ENCODE measurements around the gene SCFD2. TPM values are rescaled to one million over a fixed set of nuclear protein-coding genes. Genes with fewer than 3 reads are reported as not detected.

SCFD2 gene
- total and polyA plus RNA-seq, 4 donors, result 4.3 to 28.8 (median 7.4) TPM

DNA sequence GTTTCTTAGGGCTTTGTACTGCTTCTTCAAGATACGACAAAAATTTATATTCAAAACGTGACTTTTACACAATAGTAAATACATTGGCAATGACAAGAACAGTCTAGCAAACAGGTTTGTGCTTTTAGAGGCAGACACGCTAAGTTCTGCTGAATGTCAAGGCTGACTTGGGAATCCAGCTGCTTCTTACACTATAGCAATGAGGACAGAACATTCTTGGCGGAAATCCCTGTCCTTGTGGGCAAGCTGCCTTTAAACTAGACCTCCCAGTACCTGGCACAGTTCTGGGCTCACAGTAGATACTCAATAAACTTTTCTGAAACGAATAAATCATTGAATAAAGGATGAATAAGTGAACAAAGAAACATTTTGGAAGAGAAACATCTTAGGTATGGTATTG lies 355.5 kb downstream of the SCFD2 start:
- H3K27ac ChIP-seq (ENCODE audit: low read depth in 1 of 2, low read length in 2 of 2), result no peak overlapping the region
- 80% methylated on average over 5 of the region's 5 CpGs for WGBS
- TF ChIP-seq HNF4G (IDR thresholded peaks at IDR 0.05), result no peak
- TF ChIP-seq, protein P1, sequence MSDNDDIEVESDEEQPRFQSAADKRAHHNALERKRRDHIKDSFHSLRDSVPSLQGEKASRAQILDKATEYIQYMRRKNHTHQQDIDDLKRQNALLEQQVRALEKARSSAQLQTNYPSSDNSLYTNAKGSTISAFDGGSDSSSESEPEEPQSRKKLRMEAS (IDR thresholded peaks at IDR 0.05), result no peak
- TF ChIP-seq SP1 (IDR thresholded peaks at IDR 0.05), result peak; percentile 29
- TF ChIP-seq NR2F2 (IDR thresholded peaks at IDR 0.05), result peak; percentile 39
- no peak for TF ChIP-seq EGR1 (IDR thresholded peaks at IDR 0.05; ENCODE audit: low read depth in 2 of 2)
- no peak for TF ChIP-seq YY1 (IDR thresholded peaks at IDR 0.05)
- TF ChIP-seq FOXA1 (IDR thresholded peaks at IDR 0.05), result no peak
- H3K9me3 ChIP-seq (ENCODE audit: control insufficient read depth in 4 of 4, low read length in 3 of 4), result no peaks in the 10 kb centered on the region
- no peaks in the 10 kb centered on the region for H3K27me3 ChIP-seq (ENCODE audit: control insufficient read depth in 4 of 4, insufficient read depth in 4 of 4, low read length in 3 of 4)
- no peaks in the 10 kb centered on the region for H3K4me1 ChIP-seq (ENCODE audit: control insufficient read depth in 4 of 4, insufficient read depth in 4 of 4, low read length in 3 of 4)
- no peak overlapping the region for H3K4me3 ChIP-seq (ENCODE audit: low read depth in 1 of 3, low read length in 3 of 3)
- no peak for DNase-seq (ENCODE audit: low spot score)
- no peaks in the 10 kb centered on the region for H3K36me3 ChIP-seq (ENCODE audit: control insufficient read depth in 4 of 4, insufficient read depth in 3 of 4, low read depth in 1 of 4, low read length in 3 of 4)
- H3K9ac ChIP-seq (ENCODE audit: low read depth in 1 of 2, low read length in 2 of 2), result no peak overlapping the region

DNA sequence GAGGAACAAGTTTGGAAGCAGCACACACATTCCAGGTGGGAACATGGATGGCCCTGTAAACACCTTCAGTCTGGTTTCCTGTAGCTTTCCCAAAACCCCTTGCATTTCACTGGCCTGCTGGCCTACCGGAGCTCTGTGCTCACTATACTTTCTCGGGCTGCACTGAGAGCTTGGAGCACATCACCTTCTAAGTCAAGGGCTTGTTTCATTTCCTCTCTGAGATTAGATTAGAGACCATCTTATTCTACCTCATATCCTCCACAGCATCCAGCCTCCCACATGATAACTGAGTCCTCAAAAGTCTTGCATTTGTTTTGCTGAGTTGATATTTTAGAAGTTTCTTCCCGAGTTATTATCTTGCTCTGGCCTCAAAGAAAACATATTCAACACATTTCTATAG lies 356.0 kb downstream of the SCFD2 start:
- H3K4me1 ChIP-seq (ENCODE audit: control insufficient read depth in 4 of 4, insufficient read depth in 4 of 4, low read length in 3 of 4), result no peaks in the 10 kb centered on the region
- no peak for TF ChIP-seq GABPA (IDR thresholded peaks at IDR 0.05 in 1 of 2, conservative IDR thresholded peaks at IDR 0.05 in 1 of 2)

DNA sequence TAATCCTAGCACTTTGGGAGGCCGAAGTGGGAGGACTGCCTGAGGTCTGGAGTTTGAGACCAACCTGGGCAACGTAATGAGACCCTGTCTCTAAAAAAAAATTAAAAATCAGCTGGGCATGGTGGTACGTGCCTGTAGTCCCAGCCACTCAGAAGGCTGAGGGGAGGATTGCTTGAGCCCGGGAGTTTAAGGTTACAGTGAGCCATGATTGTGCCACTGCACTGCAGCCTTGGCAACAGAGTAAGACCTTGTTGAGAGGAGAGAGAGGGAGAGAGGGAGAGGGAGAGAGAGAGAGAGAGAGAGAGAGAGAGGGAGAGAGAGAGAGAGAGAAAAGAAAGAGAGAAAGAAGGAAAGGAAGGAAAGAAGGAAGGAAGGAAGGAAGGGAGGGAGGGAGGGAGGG lies 358.8 kb downstream of the SCFD2 start:
- H3K4me1 ChIP-seq (ENCODE audit: control insufficient read depth in 4 of 4, insufficient read depth in 4 of 4, low read length in 3 of 4), result no peaks in the 10 kb centered on the region

More for the DNA sequence above, 356.0 kb downstream of the SCFD2 start:
- Histone ChIP-seq H3K9me3 (ENCODE audit: control insufficient read depth in 4 of 4, low read length in 3 of 4) (no peaks in the 10 kb centered on the region), H3K27me3 (ENCODE audit: control insufficient read depth in 4 of 4, insufficient read depth in 4 of 4, low read length in 3 of 4) (no peaks in the 10 kb centered on the region), H3K4me3 (ENCODE audit: low read depth in 1 of 3, low read length in 3 of 3) (no peak overlapping the region), H3K27ac (ENCODE audit: low read depth in 1 of 2, low read length in 2 of 2) (no peak overlapping the region), H3K36me3 (ENCODE audit: control insufficient read depth in 4 of 4, insufficient read depth in 3 of 4, low read depth in 1 of 4, low read length in 3 of 4) (no peaks in the 10 kb centered on the region), H3K9ac (ENCODE audit: low read depth in 1 of 2, low read length in 2 of 2) (no peak overlapping the region)
- DNase-seq (ENCODE audit: low spot score), result no peak
- 76% methylated on average over 3 of the region's 3 CpGs for WGBS

More for the DNA sequence above, 358.8 kb downstream of the SCFD2 start:
- Histone ChIP-seq H3K9me3 (ENCODE audit: control insufficient read depth in 4 of 4, low read length in 3 of 4) (no peaks in the 10 kb centered on the region), H3K4me3 (ENCODE audit: low read depth in 1 of 3, low read length in 3 of 3) (no peak overlapping the region), H3K36me3 (ENCODE audit: control insufficient read depth in 4 of 4, insufficient read depth in 3 of 4, low read depth in 1 of 4, low read length in 3 of 4) (no peaks in the 10 kb centered on the region), H3K27ac (ENCODE audit: low read depth in 1 of 2, low read length in 2 of 2) (no peak overlapping the region), H3K27me3 (ENCODE audit: control insufficient read depth in 4 of 4, insufficient read depth in 4 of 4, low read length in 3 of 4) (no peaks in the 10 kb centered on the region), H3K9ac (ENCODE audit: low read depth in 1 of 2, low read length in 2 of 2) (no peak overlapping the region)
- no peak for TF ChIP-seq EGR1 (IDR thresholded peaks at IDR 0.05; ENCODE audit: low read depth in 2 of 2)
- no peak for TF ChIP-seq FOXA1 (IDR thresholded peaks at IDR 0.05)
- TF ChIP-seq, protein P2, sequence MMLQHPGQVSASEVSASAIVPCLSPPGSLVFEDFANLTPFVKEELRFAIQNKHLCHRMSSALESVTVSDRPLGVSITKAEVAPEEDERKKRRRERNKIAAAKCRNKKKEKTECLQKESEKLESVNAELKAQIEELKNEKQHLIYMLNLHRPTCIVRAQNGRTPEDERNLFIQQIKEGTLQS (IDR thresholded peaks at IDR 0.05), result no peak
- TF ChIP-seq JUND (IDR thresholded peaks at IDR 0.05), result no peak
- TF ChIP-seq HNF4G (IDR thresholded peaks at IDR 0.05), result no peak
- TF ChIP-seq RAD21 (IDR thresholded peaks at IDR 0.05), result no peak
- TF ChIP-seq FOXA2 (IDR thresholded peaks at IDR 0.05), result no peak
- TF ChIP-seq GABPA (IDR thresholded peaks at IDR 0.05 in 1 of 2, conservative IDR thresholded peaks at IDR 0.05 in 1 of 2), result no peak
- TF ChIP-seq HNF4A (conservative IDR thresholded peaks at IDR 0.05), result no peak
- TF ChIP-seq YY1 (IDR thresholded peaks at IDR 0.05), result no peak
- no peak for TF ChIP-seq SP1 (IDR thresholded peaks at IDR 0.05)
- TF ChIP-seq, protein P3, sequence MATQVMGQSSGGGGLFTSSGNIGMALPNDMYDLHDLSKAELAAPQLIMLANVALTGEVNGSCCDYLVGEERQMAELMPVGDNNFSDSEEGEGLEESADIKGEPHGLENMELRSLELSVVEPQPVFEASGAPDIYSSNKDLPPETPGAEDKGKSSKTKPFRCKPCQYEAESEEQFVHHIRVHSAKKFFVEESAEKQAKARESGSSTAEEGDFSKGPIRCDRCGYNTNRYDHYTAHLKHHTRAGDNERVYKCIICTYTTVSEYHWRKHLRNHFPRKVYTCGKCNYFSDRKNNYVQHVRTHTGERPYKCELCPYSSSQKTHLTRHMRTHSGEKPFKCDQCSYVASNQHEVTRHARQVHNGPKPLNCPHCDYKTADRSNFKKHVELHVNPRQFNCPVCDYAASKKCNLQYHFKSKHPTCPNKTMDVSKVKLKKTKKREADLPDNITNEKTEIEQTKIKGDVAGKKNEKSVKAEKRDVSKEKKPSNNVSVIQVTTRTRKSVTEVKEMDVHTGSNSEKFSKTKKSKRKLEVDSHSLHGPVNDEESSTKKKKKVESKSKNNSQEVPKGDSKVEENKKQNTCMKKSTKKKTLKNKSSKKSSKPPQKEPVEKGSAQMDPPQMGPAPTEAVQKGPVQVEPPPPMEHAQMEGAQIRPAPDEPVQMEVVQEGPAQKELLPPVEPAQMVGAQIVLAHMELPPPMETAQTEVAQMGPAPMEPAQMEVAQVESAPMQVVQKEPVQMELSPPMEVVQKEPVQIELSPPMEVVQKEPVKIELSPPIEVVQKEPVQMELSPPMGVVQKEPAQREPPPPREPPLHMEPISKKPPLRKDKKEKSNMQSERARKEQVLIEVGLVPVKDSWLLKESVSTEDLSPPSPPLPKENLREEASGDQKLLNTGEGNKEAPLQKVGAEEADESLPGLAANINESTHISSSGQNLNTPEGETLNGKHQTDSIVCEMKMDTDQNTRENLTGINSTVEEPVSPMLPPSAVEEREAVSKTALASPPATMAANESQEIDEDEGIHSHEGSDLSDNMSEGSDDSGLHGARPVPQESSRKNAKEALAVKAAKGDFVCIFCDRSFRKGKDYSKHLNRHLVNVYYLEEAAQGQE (IDR thresholded peaks at IDR 0.05), result no peak
- TF ChIP-seq, protein P1 (IDR thresholded peaks at IDR 0.05), result no peak
- no peak for TF ChIP-seq NR2F2 (IDR thresholded peaks at IDR 0.05)
- no peak for TF ChIP-seq TAF1 (conservative IDR thresholded peaks at IDR 0.05)
- no peak for DNase-seq (ENCODE audit: low spot score)
- WGBS, result 96% methylated on average over 4 of the region's 4 CpGs
